Measurements from ENCODE around the gene DPYSL5.

DPYSL5 gene

DNA sequence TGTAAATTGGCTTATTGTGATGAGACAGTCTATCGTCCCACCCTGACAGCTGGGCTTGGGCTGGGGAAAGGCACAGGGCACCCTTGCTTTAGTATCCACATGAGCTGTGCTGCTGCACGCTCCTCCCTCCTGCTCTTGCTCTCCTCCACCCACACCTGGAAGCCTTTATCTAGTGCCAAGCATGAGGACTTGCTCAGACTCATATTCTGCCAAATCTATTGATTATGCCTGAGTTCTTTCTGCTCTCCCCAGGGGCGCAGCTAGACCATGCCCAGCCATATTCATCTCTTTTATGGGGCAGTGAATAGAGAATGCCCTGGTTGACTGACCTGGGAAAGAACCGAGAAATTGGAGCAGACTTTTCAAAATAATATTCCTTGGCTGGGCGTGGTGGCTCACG lies 29.0 kb upstream of the DPYSL5 start:
- TF ChIP-seq, protein P1, sequence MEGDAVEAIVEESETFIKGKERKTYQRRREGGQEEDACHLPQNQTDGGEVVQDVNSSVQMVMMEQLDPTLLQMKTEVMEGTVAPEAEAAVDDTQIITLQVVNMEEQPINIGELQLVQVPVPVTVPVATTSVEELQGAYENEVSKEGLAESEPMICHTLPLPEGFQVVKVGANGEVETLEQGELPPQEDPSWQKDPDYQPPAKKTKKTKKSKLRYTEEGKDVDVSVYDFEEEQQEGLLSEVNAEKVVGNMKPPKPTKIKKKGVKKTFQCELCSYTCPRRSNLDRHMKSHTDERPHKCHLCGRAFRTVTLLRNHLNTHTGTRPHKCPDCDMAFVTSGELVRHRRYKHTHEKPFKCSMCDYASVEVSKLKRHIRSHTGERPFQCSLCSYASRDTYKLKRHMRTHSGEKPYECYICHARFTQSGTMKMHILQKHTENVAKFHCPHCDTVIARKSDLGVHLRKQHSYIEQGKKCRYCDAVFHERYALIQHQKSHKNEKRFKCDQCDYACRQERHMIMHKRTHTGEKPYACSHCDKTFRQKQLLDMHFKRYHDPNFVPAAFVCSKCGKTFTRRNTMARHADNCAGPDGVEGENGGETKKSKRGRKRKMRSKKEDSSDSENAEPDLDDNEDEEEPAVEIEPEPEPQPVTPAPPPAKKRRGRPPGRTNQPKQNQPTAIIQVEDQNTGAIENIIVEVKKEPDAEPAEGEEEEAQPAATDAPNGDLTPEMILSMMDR (IDR thresholded peaks at IDR 0.05; ENCODE audit: low read depth, low read length), result no peak

DNA sequence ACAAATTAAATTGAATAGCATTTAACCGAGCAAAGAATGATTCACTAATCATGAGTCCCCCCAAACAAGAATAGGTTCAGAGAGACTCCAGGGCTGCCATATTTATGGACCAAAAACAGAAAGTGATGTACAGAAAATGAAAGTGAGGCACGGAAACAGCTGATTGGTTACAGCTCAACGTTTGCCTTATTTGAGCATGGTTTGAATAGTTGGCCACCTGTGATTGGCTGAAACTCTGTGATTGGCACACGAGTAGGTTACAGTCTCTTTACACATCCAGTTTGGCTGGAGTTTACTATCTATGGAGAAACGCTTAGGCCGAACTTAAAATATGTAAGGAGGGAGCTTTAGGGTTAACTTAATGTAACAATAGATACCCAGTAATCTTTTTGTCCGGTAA lies 27.0 kb upstream of the DPYSL5 start:
- TF ChIP-seq, protein P1 (IDR thresholded peaks at IDR 0.05; ENCODE audit: low read depth, low read length), result no peak
- no peak for DNase-seq (ENCODE audit: extremely low read depth, low read depth)

More for the DNA sequence above, 29.0 kb upstream of the DPYSL5 start:
- no peak for DNase-seq (ENCODE audit: extremely low read depth, low read depth)

DNA sequence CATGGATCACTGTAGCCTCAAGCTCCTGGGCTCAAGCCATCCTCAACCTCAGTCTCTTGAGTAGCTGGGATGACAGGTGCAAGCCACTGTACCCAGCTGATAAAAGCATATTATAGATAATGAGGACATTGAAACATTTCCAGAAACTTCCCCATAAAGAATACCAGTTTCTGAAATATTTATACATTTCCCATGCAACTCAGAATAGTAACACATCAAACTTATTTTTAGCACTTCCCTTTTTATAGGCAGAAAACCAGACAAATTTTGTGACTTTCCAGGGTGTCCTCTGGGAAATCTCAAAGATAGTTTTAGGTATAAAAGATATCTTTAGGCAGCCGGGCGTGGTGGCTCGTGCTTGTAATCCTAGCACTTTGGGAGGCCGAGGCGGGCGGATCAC lies 25.1 kb upstream of the DPYSL5 start:
- no peak for DNase-seq (ENCODE audit: extremely low read depth, low read depth)

DNA sequence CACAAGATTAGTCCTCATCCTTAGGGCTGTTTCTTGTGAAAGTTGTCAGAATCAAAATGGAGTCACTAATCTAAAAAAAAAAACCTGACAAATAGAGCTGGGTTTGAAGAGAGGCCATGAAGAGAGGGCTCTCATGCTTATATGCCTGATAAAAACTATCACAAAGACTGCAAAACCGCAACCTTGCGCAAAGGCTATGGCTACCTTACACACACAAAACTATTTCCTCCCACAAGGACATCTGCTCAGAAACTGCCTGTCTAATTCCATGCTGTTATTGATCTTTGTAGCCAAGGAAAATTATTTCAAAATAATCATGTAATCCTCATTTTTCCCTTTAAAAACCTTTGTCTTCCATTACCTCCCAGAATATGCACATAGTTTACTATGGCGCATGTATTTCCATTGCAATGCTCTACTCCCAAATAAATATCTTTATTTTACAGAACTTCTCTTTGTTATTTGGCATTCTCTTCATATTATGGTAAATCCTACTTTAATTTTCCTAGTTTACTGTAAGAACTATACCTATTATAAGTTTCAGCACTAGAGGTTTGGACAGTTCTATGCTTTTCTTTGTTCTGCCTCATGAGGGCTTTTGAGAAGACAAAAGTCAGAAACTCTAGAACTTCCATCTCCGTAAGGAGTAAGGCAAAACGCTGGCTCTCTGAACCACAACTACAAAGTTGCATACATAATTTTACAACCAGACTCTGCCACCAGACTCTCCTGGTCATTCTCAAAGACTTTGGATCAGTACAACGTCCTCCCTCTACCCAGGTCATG lies 9.6 kb upstream of the DPYSL5 start:
- DNase-seq (ENCODE audit: extremely low read depth, low read depth), result no peak
- TF ChIP-seq, protein P1 (IDR thresholded peaks at IDR 0.05; ENCODE audit: low read depth, low read length), result no peak; the same call in 1 of the 2 replicates

More for the DNA sequence above, 25.1 kb upstream of the DPYSL5 start:
- TF ChIP-seq, protein P1 (IDR thresholded peaks at IDR 0.05; ENCODE audit: low read depth, low read length), result no peak

DNA sequence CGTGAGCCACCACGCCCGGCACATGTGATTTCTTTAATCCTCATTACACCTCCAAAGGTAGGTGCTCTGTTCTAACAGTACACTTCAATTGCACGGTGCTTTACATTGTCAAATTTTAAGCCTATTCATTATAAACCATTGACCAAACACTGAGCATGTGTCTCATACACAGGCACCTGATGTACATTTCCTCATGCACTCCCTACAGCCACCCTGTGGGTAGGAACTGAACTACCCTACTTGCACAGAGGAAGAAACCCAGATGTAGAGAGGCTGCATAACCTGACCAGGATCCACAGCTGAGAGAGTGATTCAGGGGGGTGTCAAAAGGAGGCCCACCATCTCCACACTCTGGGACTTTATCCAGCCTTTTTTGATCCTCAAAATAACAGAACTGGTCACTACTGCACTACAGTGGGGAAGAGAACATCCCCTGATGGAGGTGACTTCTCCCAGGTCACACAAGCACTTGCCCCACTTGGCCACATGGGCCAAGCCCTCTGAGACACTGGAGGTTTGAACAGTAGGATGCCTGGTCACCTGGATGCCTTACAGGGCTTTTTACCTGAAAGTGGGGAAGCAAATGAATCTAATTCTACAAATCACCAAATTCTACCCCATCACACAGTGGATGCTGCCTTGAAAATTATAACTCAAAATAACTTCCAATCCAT lies 6.9 kb upstream of the DPYSL5 start:
- TF ChIP-seq, protein P1 (IDR thresholded peaks at IDR 0.05; ENCODE audit: low read depth, low read length), result no peak
- no peak for DNase-seq (ENCODE audit: extremely low read depth, low read depth)

DNA sequence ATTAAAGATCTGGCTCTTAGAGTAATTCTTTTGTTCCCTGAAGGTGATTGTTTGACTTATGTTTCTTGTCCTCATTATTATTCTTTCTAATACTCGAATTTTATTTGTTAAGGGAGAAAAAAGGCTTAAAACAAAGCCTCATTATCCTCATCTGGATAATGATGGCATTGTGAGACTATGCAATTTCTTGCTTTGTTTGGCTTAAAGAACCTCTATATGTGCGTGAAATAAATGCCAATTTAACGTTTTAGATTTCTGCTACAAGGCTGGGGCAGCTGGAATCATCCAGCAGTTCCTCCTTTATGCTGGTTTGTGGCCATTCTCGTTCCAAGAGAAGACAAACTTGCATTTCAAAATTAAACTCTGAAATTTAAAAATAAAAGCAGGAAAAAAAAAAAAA lies 4.9 kb upstream of the DPYSL5 start:
- no peak for DNase-seq (ENCODE audit: extremely low read depth, low read depth)
- TF ChIP-seq, protein P1 (IDR thresholded peaks at IDR 0.05; ENCODE audit: low read depth, low read length), result no peak

DNA sequence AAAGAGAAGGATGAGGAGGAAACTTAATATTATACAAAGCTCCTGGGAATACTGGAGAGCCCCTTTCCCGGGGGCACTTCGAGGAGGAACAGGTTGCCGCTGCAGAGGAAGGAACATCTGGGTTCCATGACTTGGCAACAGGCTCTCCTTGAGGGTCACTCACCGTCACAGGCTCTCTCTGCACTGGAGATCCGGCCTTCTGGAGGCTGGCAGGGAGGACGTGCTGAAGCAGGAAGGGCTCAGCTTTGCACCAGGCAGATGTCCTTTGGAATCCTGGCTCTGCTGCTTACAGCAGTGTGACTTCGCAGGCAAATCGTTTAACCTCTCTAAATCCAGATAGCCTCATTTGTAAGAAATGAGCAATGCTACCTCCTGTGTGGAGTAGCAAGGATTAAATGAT lies 2.9 kb upstream of the DPYSL5 start:
- TF ChIP-seq, protein P1 (IDR thresholded peaks at IDR 0.05; ENCODE audit: low read depth, low read length), result no peak
- DNase-seq (ENCODE audit: extremely low read depth, low read depth), result no peak
